Measurements from ENCODE around the gene FRMPD2. TPM values are rescaled to one million over a fixed set of nuclear protein-coding genes. Genes with fewer than 3 reads are reported as not detected.

The FRMPD2 gene
- total and polyA plus RNA-seq, 2 experiments from 2014 or later = not detected

DNA sequence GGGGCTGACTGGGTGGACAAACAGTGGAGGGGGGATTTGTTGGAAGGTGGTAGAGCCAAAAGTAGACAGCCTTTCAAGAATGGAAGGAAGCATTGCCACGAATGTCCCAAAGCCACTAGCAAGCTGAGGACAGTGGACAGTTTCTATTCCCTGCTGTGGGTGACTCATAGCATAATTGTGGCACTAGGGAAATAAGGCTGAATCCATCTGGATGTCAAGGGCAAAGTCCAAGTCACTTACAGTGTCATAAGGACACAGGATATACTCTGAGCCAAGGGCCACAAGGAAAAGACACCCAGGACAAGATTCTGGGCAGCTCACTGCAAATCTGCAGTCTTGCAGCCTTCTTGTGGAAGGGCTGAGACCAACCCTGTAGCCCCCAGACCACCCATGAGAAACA is 79.7 kb downstream of the FRMPD2 start:
- Histone ChIP-seq H3K4me1 (ENCODE audit: insufficient read depth) (no peaks in the 10 kb centered on the region), H3K36me3 (ENCODE audit: low read depth) (no peaks in the 10 kb centered on the region), H3K9me2 (ENCODE audit: insufficient read depth) (no peaks in the 10 kb centered on the region), H3K4me2 (ENCODE audit: unreplicated experiment) (no peak overlapping the region), H3K9me3 (ENCODE audit: low read depth) (no peaks in the 10 kb centered on the region), H3K4me3 (no peak overlapping the region), H2AFZ (no peak overlapping the region), H3K27me3 (replicated peaks; ENCODE audit: insufficient read depth) (peaks cover 24% of the 10 kb centered on the region), H3K27ac (no peak overlapping the region), H3F3A (ENCODE audit: insufficient read depth) (no peaks in the 10 kb centered on the region), H3K9ac (no peak overlapping the region), H4K20me1 (ENCODE audit: insufficient read depth) (no peaks in the 10 kb centered on the region), H3K79me2 (ENCODE audit: insufficient read depth) (no peaks in the 10 kb centered on the region)
- 10 to 30% methylated on average over 1 of the region's 1 CpG for WGBS, 2 experiments (ENCODE audit: low coverage in 1 of 2, low lambda C conversion rate in 2 of 2, missing lambda C conversion rate in 2 of 2)
- in situ Hi-C loops (cut with MboI) = no loop called here
- no peak for TF ChIP-seq EZH2 (IDR thresholded peaks at IDR 0.05; ENCODE audit: insufficient read depth, poor library complexity, severe bottlenecking)
- TF ChIP-seq EZH2phosphoT487 (IDR thresholded peaks at IDR 0.05; ENCODE audit: insufficient read depth, low read depth) = no peak
- DNase-seq = no peak

DNA sequence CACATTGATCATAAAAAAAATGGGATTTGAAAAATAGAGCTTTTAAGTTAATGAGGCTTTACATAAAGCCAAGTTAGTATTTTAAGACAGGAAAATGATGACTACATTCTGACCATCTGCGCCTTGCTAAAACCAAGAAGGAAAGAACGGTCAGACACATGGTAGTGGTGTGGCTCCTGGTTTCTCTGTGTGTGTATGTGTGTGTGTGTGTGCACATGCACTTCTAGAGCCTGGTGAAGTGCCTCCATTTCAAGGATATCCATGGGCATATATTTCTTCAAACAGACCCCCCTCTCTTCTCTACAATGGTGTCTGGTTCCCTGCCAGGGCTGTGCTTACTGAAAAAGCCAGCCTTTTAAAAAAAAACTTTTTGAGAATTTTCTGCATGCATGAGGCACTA is 80.9 kb downstream of the FRMPD2 start:
- DNase-seq = no peak
- in situ Hi-C loops (cut with MboI) = no loop called here
- TF ChIP-seq EZH2 (IDR thresholded peaks at IDR 0.05; ENCODE audit: insufficient read depth, poor library complexity, severe bottlenecking) = no peak
- TF ChIP-seq EZH2phosphoT487 (IDR thresholded peaks at IDR 0.05; ENCODE audit: insufficient read depth, low read depth) = no peak
- Histone ChIP-seq H2AFZ (no peak overlapping the region), H4K20me1 (ENCODE audit: insufficient read depth) (no peaks in the 10 kb centered on the region), H3K27ac (no peak overlapping the region), H3K9me2 (ENCODE audit: insufficient read depth) (no peaks in the 10 kb centered on the region), H3K4me2 (ENCODE audit: unreplicated experiment) (no peak overlapping the region), H3K9me3 (ENCODE audit: low read depth) (no peaks in the 10 kb centered on the region), H3K36me3 (ENCODE audit: low read depth) (no peaks in the 10 kb centered on the region), H3F3A (ENCODE audit: insufficient read depth) (no peaks in the 10 kb centered on the region), H3K9ac (no peak overlapping the region), H3K79me2 (ENCODE audit: insufficient read depth) (no peaks in the 10 kb centered on the region), H3K4me3 (no peak overlapping the region), H3K27me3 (replicated peaks; ENCODE audit: insufficient read depth) (peaks cover 24% of the 10 kb centered on the region), H3K4me1 (ENCODE audit: insufficient read depth) (no peaks in the 10 kb centered on the region)
- WGBS, 2 experiments (ENCODE audit: low coverage in 1 of 2, low lambda C conversion rate in 2 of 2, missing lambda C conversion rate in 2 of 2) = 43 to 55% methylated on average over 2 of the region's 2 CpGs

GRCh38 chr10:48192881-48193450 is 81.5 kb downstream of the FRMPD2 start:
- H3K36me3 ChIP-seq (ENCODE audit: low read depth) = no peaks in the 10 kb centered on the region
- peaks cover 24% of the 10 kb centered on the region for H3K27me3 ChIP-seq (replicated peaks; ENCODE audit: insufficient read depth)
- H3K4me3 ChIP-seq = no peak overlapping the region
- no peak overlapping the region for H2AFZ ChIP-seq
- no peaks in the 10 kb centered on the region for H3K9me3 ChIP-seq (ENCODE audit: low read depth)
- H3K4me1 ChIP-seq (ENCODE audit: insufficient read depth) = no peaks in the 10 kb centered on the region
- no peaks in the 10 kb centered on the region for H3K9me2 ChIP-seq (ENCODE audit: insufficient read depth)
- TF ChIP-seq EZH2 (IDR thresholded peaks at IDR 0.05; ENCODE audit: insufficient read depth, poor library complexity, severe bottlenecking) (no peak), EZH2phosphoT487 (IDR thresholded peaks at IDR 0.05; ENCODE audit: insufficient read depth, low read depth) (no peak)
- no peaks in the 10 kb centered on the region for H3F3A ChIP-seq (ENCODE audit: insufficient read depth)
- H3K4me2 ChIP-seq (ENCODE audit: unreplicated experiment) = no peak overlapping the region
- H3K27ac ChIP-seq = no peak overlapping the region
- WGBS, 2 experiments (ENCODE audit: low coverage in 1 of 2, low lambda C conversion rate in 2 of 2, missing lambda C conversion rate in 2 of 2) = 23 to 26% methylated on average over 9 of the region's 9 CpGs
- in situ Hi-C loops (cut with MboI) = no loop called here
- no peak overlapping the region for H3K9ac ChIP-seq
- no peak for DNase-seq
- no peaks in the 10 kb centered on the region for H4K20me1 ChIP-seq (ENCODE audit: insufficient read depth)
- no peaks in the 10 kb centered on the region for H3K79me2 ChIP-seq (ENCODE audit: insufficient read depth)

DNA sequence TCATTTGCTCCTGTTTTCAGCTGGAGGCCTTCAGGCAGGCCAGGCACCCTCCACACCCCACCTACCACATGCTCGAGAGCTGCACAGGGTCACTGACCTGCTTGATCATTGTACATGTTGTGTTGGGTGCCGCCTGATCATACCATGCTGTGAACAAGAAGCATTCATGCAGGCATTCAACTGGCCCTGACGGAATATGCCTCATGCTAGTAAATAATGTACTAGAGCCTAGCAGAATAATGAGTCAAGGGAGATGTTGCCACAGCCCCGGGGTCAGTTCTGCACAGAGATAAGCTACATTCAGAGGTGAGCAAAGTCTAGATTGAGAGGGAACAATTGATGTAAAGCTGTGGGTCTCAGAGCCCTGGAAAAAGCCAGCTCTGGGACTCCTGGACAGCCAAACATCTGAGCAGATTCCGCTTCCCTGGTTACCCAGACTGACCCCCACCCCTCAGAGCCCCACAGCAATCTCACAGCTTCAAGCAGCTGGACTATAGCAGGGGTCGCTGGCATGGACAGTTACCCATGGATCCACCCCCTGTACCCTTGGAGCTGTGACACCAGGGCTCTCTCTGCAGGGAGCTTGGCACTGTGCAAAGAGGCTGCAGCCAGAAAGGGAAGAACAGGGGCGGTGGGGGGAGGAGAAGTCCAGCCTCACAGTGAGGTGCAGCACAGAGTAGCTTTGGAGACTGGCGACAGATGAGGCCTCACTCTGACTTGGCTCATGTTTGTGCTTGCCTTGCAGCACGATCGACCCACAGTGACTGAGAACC is 86.6 kb downstream of the FRMPD2 start:
- H4K20me1 ChIP-seq (ENCODE audit: insufficient read depth) = no peaks in the 10 kb centered on the region

More for the DNA sequence above, 86.6 kb downstream of the FRMPD2 start:
- Histone ChIP-seq H3F3A (ENCODE audit: insufficient read depth) (no peaks in the 10 kb centered on the region), H3K9me2 (ENCODE audit: insufficient read depth) (no peaks in the 10 kb centered on the region), H3K4me2 (ENCODE audit: unreplicated experiment) (no peak overlapping the region), H3K79me2 (ENCODE audit: insufficient read depth) (no peaks in the 10 kb centered on the region), H3K27me3 (replicated peaks; ENCODE audit: insufficient read depth) (peaks cover 41% of the 10 kb centered on the region), H3K4me1 (ENCODE audit: insufficient read depth) (no peaks in the 10 kb centered on the region), H3K9me3 (ENCODE audit: low read depth) (no peaks in the 10 kb centered on the region), H2AFZ (no peak overlapping the region), H3K9ac (no peak overlapping the region), H3K27ac (no peak overlapping the region), H3K4me3 (no peak overlapping the region), H3K36me3 (ENCODE audit: low read depth) (no peaks in the 10 kb centered on the region)
- in situ Hi-C loops (cut with MboI) = no loop called here
- DNase-seq = no peak
- 28 to 34% methylated on average over 10 of the region's 10 CpGs for WGBS, 2 experiments (ENCODE audit: low coverage in 1 of 2, low lambda C conversion rate in 2 of 2, missing lambda C conversion rate in 2 of 2)
- TF ChIP-seq EZH2phosphoT487 (IDR thresholded peaks at IDR 0.05; ENCODE audit: insufficient read depth, low read depth) = no peak
- TF ChIP-seq EZH2 (IDR thresholded peaks at IDR 0.05; ENCODE audit: insufficient read depth, poor library complexity, severe bottlenecking) = no peak
